Activated CD4-positive, alpha-beta T cell treated with anti-CD3 and anti-CD28 coated beads for 24 hours (primary cell): ENCODE results near the gene PRPS2.

Experiments
- DNase-seq, 2 donors: peaks; one replicate each; pipeline ENCODE4 v3.0.0-alpha.2; 2020; ENCODE audit warnings: low read depth in 2 of 2

The PRPS2 gene

GRCh38 chrX:12791257-12792228 lies at the start of gene PRPS2:
Gene PRPS2 (plus strand): TSS chrX:12791412. CDS start chrX:12791498, 86 bp downstream.
- peak; percentile 58 to 62 for DNase-seq

GRCh38 chrX:12741416-12741815 lies 49.8 kb upstream of the PRPS2 start:
- DNase-seq: no peak

GRCh38 chrX:12747433-12747832 lies 43.8 kb upstream of the PRPS2 start:
- DNase-seq: no peak

- DNase-seq: no peak
These were observed 39.3 kb upstream of the PRPS2 start for GRCh38 chrX:12751887-12752286.

- no peak for DNase-seq
These were observed 37.8 kb upstream of the PRPS2 start for GRCh38 chrX:12753366-12753765.

- DNase-seq: no peak
These were observed 32.9 kb upstream of the PRPS2 start for GRCh38 chrX:12758291-12758690.

GRCh38 chrX:12767856-12768255 lies 23.4 kb upstream of the PRPS2 start:
- DNase-seq: no peak

- no peak for DNase-seq
These were observed 22.7 kb upstream of the PRPS2 start for GRCh38 chrX:12768491-12768890.

GRCh38 chrX:12770440-12770839 lies 20.8 kb upstream of the PRPS2 start:
- DNase-seq: no peak

GRCh38 chrX:12771445-12772069 lies 19.7 kb upstream of the PRPS2 start:
- peak; percentile 45 to 54 for DNase-seq

- no peak for DNase-seq
These were observed 13.5 kb upstream of the PRPS2 start for GRCh38 chrX:12777670-12778069.

GRCh38 chrX:12779534-12779933 lies 11.7 kb upstream of the PRPS2 start:
- no peak for DNase-seq

GRCh38 chrX:12788645-12789044 lies 2.6 kb upstream of the PRPS2 start:
- no peak for DNase-seq

GRCh38 chrX:12789976-12790375 lies 1.2 kb upstream of the PRPS2 start:
- DNase-seq: no peak

- no peak for DNase-seq
These were observed 341 bp upstream of the PRPS2 start for GRCh38 chrX:12790885-12791256.

GRCh38 chrX:12792711-12793110 lies 1.5 kb downstream of the PRPS2 start:
- no peak for DNase-seq

- DNase-seq: no peak
These were observed 3.4 kb downstream of the PRPS2 start for GRCh38 chrX:12794654-12795053.

- no peak for DNase-seq
These were observed 7.4 kb downstream of the PRPS2 start for GRCh38 chrX:12798601-12799000.

- DNase-seq: no peak
These were observed 7.9 kb downstream of the PRPS2 start for GRCh38 chrX:12799118-12799517.

- DNase-seq: no peak
These were observed 11.5 kb downstream of the PRPS2 start for GRCh38 chrX:12802741-12803140.

GRCh38 chrX:12804655-12805054 lies 13.4 kb downstream of the PRPS2 start:
- DNase-seq: no peak

- DNase-seq: no peak
These were observed 14.1 kb downstream of the PRPS2 start for GRCh38 chrX:12805333-12805732.

- DNase-seq: no peak
These were observed 20.4 kb downstream of the PRPS2 start for GRCh38 chrX:12811658-12812057.
